GM21737 (cell line): Measurements from ENCODE around the gene UQCC5.
A peak's percentile ranks its signal among the peaks of the same experiment; 100 is the strongest.

Source experiments
- ATAC-seq: cut with Tn5 transposase; IDR thresholded peaks from one replicate; pipeline ENCODE4 v1.9.1; 2021; ENCODE audit warnings: mild to moderate bottlenecking, moderate library complexity; ENCODE audit not compliant: unreplicated experiment

Gene UQCC5

GRCh38 chr3:52536369-52537164 lies at the start of gene UQCC5:
TSS of gene UQCC5 (plus strand) at chr3:52536605. CDS start at chr3:52536756, 151 bp downstream.
- ATAC-seq: peak; percentile 76

GRCh38 chr3:52487050-52487787 lies 49.2 kb upstream of the UQCC5 start:
- no peak for ATAC-seq

- ATAC-seq: no peak
Measured at GRCh38 chr3:52487788-52488691, 48.4 kb upstream of the UQCC5 start.

GRCh38 chr3:52488746-52489145 lies 47.7 kb upstream of the UQCC5 start:
- no peak for ATAC-seq

GRCh38 chr3:52489453-52489852 lies 47.0 kb upstream of the UQCC5 start:
- ATAC-seq: no peak

GRCh38 chr3:52490035-52490938 lies 46.1 kb upstream of the UQCC5 start:
- ATAC-seq: no peak

GRCh38 chr3:52490939-52491526 lies 45.4 kb upstream of the UQCC5 start:
- ATAC-seq: no peak

GRCh38 chr3:52492059-52492458 lies 44.3 kb upstream of the UQCC5 start:
- no peak for ATAC-seq

GRCh38 chr3:52493232-52494017 lies 43.0 kb upstream of the UQCC5 start:
- ATAC-seq: no peak

GRCh38 chr3:52494445-52494844 lies 42.0 kb upstream of the UQCC5 start:
- no peak for ATAC-seq

GRCh38 chr3:52494886-52495495 lies 41.4 kb upstream of the UQCC5 start, which contains the start of gene STAB1:
TSS of gene STAB1 (plus strand) at chr3:52495338. CDS start at chr3:52495414, 76 bp downstream.
- no peak for ATAC-seq

GRCh38 chr3:52495777-52496602 lies 40.4 kb upstream of the UQCC5 start:
- ATAC-seq: no peak

GRCh38 chr3:52498137-52499054 lies 38.0 kb upstream of the UQCC5 start:
- ATAC-seq: no peak

- no peak for ATAC-seq
Measured at GRCh38 chr3:52501046-52501445, 35.4 kb upstream of the UQCC5 start.

GRCh38 chr3:52502001-52502400 lies 34.4 kb upstream of the UQCC5 start:
- ATAC-seq: no peak

GRCh38 chr3:52502808-52503350 lies 33.5 kb upstream of the UQCC5 start:
- no peak for ATAC-seq
